ENCODE measurements around the gene LRP1B.

DNA sequence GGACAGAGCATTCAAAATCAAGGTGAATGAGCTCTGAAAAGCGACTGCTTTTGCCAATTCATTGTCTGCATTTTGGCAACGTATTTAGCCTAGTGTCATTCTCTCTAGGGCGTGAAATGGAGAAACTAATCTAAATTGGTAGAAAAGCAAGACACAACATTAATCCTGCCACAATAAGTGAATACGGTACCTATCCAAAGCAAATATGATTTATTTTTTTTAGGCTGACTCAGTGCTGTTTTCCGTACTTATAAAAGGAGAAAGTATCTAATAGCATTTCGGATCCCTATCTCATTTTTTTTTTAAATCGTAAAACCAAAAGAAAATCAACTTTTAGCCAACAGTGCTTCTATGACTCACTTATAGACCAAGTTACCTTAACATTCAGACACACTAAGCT lies 672.5 kb downstream of the LRP1B start:
- TF ChIP-seq, protein P1, sequence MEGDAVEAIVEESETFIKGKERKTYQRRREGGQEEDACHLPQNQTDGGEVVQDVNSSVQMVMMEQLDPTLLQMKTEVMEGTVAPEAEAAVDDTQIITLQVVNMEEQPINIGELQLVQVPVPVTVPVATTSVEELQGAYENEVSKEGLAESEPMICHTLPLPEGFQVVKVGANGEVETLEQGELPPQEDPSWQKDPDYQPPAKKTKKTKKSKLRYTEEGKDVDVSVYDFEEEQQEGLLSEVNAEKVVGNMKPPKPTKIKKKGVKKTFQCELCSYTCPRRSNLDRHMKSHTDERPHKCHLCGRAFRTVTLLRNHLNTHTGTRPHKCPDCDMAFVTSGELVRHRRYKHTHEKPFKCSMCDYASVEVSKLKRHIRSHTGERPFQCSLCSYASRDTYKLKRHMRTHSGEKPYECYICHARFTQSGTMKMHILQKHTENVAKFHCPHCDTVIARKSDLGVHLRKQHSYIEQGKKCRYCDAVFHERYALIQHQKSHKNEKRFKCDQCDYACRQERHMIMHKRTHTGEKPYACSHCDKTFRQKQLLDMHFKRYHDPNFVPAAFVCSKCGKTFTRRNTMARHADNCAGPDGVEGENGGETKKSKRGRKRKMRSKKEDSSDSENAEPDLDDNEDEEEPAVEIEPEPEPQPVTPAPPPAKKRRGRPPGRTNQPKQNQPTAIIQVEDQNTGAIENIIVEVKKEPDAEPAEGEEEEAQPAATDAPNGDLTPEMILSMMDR (IDR thresholded peaks at IDR 0.05) = no peak
- no peak for TF ChIP-seq POLR2A (IDR thresholded peaks at IDR 0.05)
